GM12891 (cell line): ENCODE measurements around the gene ACAA1.
A peak's percentile ranks its signal among the peaks of the same experiment; 100 is the strongest.

Source experiments
- DNase-seq: peaks from one replicate; pipeline ENCODE4 v3.0.0; 2011; ENCODE audit warnings: low spot score; ENCODE audit not compliant: insufficient read length
- FAIRE-seq: peaks from 2 replicates; lab custom pipeline; 2011; peaks lifted over from hg19 to GRCh38; lab: Jason Lieb, UNC
- PAX5 ChIP-seq: IDR thresholded peaks from 2 replicates; pipeline ENCODE4 v1.6.1; 2011; ENCODE audit warnings: low read length, moderate library complexity, mild to moderate bottlenecking; ENCODE audit not compliant: insufficient read depth, severe bottlenecking
- POLR2A ChIP-seq: IDR thresholded peaks from 2 replicates; pipeline ENCODE4 v1.6.1; 2011; ENCODE audit warnings: low read depth, low read length, control low read depth
- POLR2AphosphoS5 ChIP-seq: IDR thresholded peaks from 2 replicates; pipeline ENCODE4 v1.6.1; 2011; ENCODE audit warnings: low read depth, low read length, control low read depth
- POU2F2 ChIP-seq: IDR thresholded peaks from 2 replicates; pipeline ENCODE4 v1.6.1; 2011; ENCODE audit warnings: low read depth, mild to moderate bottlenecking, control low read depth, low read length, moderate library complexity
- SPI1 ChIP-seq: IDR thresholded peaks from 2 replicates; pipeline ENCODE4 v1.6.1; 2011; ENCODE audit warnings: low read depth, low read length, control low read depth
- TAF1 ChIP-seq: IDR thresholded peaks from 2 replicates; pipeline ENCODE4 v1.6.1; 2011; ENCODE audit warnings: low read depth, low read length, control low read depth

Gene ACAA1

GRCh38 chr3:38154625-38155255 lies 17.8 kb upstream of the ACAA1 start:
- TF ChIP-seq POU2F2 = no peak
- no peak for TF ChIP-seq SPI1
- TF ChIP-seq POLR2A = no peak
- no peak for TF ChIP-seq POLR2AphosphoS5
- peak; percentile 9 for FAIRE-seq
- DNase-seq = no peak

- DNase-seq (no peak), FAIRE-seq (no peak)
- TF ChIP-seq SPI1 = no peak
- TF ChIP-seq PAX5 = no peak
- TF ChIP-seq POLR2AphosphoS5 = no peak
- no peak for TF ChIP-seq POU2F2
- no peak for TF ChIP-seq TAF1
- no peak for TF ChIP-seq POLR2A
Measured at GRCh38 chr3:38154033-38154494, 17.1 kb upstream of the ACAA1 start.

GRCh38 chr3:38153221-38153620 lies 16.3 kb upstream of the ACAA1 start:
- FAIRE-seq = no peak
- TF ChIP-seq POLR2A (no peak), POU2F2 (no peak), TAF1 (no peak), PAX5 (no peak), SPI1 (no peak), POLR2AphosphoS5 (no peak)
- DNase-seq = no peak

- DNase-seq (no peak), FAIRE-seq (no peak)
- TF ChIP-seq TAF1 = no peak
- TF ChIP-seq PAX5 = no peak
- TF ChIP-seq POLR2AphosphoS5 = no peak
- no peak for TF ChIP-seq POLR2A
- TF ChIP-seq POU2F2 = no peak
- TF ChIP-seq SPI1 = no peak
Measured at GRCh38 chr3:38152609-38153008, 15.7 kb upstream of the ACAA1 start.

GRCh38 chr3:38151667-38152265 lies 14.8 kb upstream of the ACAA1 start:
- FAIRE-seq (peak; percentile 83), DNase-seq (no peak)
- peak; percentile 74 for TF ChIP-seq SPI1
- no peak for TF ChIP-seq PAX5

GRCh38 chr3:38150780-38151528 lies 14.0 kb upstream of the ACAA1 start:
- DNase-seq (no peak), FAIRE-seq (no peak)
- TF ChIP-seq POU2F2 (no peak), POLR2A (no peak), PAX5 (no peak), TAF1 (no peak), SPI1 (no peak), POLR2AphosphoS5 (no peak)

GRCh38 chr3:38149708-38150107 lies 12.8 kb upstream of the ACAA1 start:
- TF ChIP-seq POU2F2 = no peak
- TF ChIP-seq SPI1 = peak; percentile 17; the same call in 1 of the 2 replicates
- no peak for DNase-seq
- FAIRE-seq = no peak

- DNase-seq (no peak), FAIRE-seq (no peak)
- TF ChIP-seq POLR2AphosphoS5 (no peak), PAX5 (no peak), TAF1 (no peak), POU2F2 (no peak), POLR2A (no peak), SPI1 (no peak)
Measured at GRCh38 chr3:38148311-38148882, 11.5 kb upstream of the ACAA1 start.

- FAIRE-seq (no peak), DNase-seq (no peak)
- TF ChIP-seq POU2F2 = no peak
- TF ChIP-seq POLR2AphosphoS5 = no peak
- TF ChIP-seq PAX5 = no peak
- no peak for TF ChIP-seq SPI1
- TF ChIP-seq TAF1 = no peak
- no peak for TF ChIP-seq POLR2A
Measured at GRCh38 chr3:38147421-38147820, 10.5 kb upstream of the ACAA1 start.

- FAIRE-seq (no peak), DNase-seq (no peak)
- TF ChIP-seq SPI1 = no peak
Measured at GRCh38 chr3:38146504-38146903, 9.6 kb upstream of the ACAA1 start.
